Lung (tissue), 12 donors: ENCODE measurements around the gene PRSS8. TPM values are rescaled to one million over a fixed set of nuclear protein-coding genes. Genes with fewer than 3 reads are reported as not detected.
A peak's percentile ranks its signal among the peaks of the same experiment; 100 is the strongest.
"Not testable (repeated sequence)": the region's sequence is repeated elsewhere in the genome, so short reads cannot be mapped to it uniquely, and the experiment has no call there.

Source experiments
- ATAC-seq: fragments of 200-7000 bp; cut with Tn5 transposase; one replicate; pipeline ENCODE4 v1.9.1; 2020; ENCODE audit warnings: moderate number of reproducible peaks; ENCODE audit not compliant: insufficient read depth, low FRiP score
- DNase-seq, 3 donors: peaks; one replicate each; pipeline ENCODE4 v3.0.0-alpha.2; 2013 to 2017
- H3K27ac ChIP-seq, 2 donors: one replicate each; pipeline ENCODE4 v1.5.1; 2013; ENCODE audit warnings: mild to moderate bottlenecking in 2 of 2, moderate library complexity in 2 of 2, control low read depth in 1 of 2, inconsistent platforms in 1 of 2, low read depth in 1 of 2, low read length in 1 of 2
- H3K27me3 ChIP-seq, 3 donors: one replicate each; pipeline ENCODE4 v1.5.1; 2013; ENCODE audit warnings: low read length in 2 of 3; ENCODE audit not compliant: control insufficient read depth in 3 of 3, insufficient read depth in 3 of 3
- H3K36me3 ChIP-seq, 4 donors: one replicate each; pipeline ENCODE4 v1.5.1; 2013; ENCODE audit warnings: low read length in 4 of 4, mild to moderate bottlenecking in 1 of 4, moderate library complexity in 1 of 4; ENCODE audit not compliant: control insufficient read depth in 4 of 4, insufficient read depth in 4 of 4
- H3K4me1 ChIP-seq, 5 donors: one replicate each; pipeline ENCODE4 v1.5.1; 2013; ENCODE audit warnings: low read length in 5 of 5, mild to moderate bottlenecking in 2 of 5, moderate library complexity in 1 of 5; ENCODE audit not compliant: control insufficient read depth in 5 of 5, insufficient read depth in 5 of 5
- H3K4me3 ChIP-seq: one replicate; pipeline ENCODE4 v1.5.1; 2013; ENCODE audit warnings: mild to moderate bottlenecking, control low read depth, moderate library complexity
- H3K9ac ChIP-seq, 2 donors: one replicate each; pipeline ENCODE4 v1.5.1; 2013; ENCODE audit warnings: low read length in 2 of 2, control low read depth in 1 of 2; ENCODE audit not compliant: insufficient read depth in 1 of 2
- H3K9me3 ChIP-seq, 4 donors: one replicate each; pipeline ENCODE4 v1.5.1; 2013; ENCODE audit warnings: low read length in 3 of 4, mild to moderate bottlenecking in 1 of 4, moderate library complexity in 1 of 4; ENCODE audit not compliant: control insufficient read depth in 4 of 4, insufficient read depth in 3 of 4
- WGBS, 2 donors: extraction: QIAGEN DNeasy Blood & Tissue Kit; methylation state at CpG; one replicate each; pipeline ENCODE4 v1.1.7; 2013; 5-methylcytosine and 5-hydroxymethylcytosine counted together
- polyA plus RNA-seq, 2 donors: library from polyadenylated mRNA; stranded (reverse); fragments of 200-250 nt; gene quantifications; one replicate each; pipeline ENCODE4 v1.2.1, GENCODE V29; 2013
- total RNA-seq, 2 donors: library from RNA; depleted of rRNA in 1 of 2; stranded (reverse); fragments of >200 nt in 1 of 2; gene quantifications; one replicate each; pipeline ENCODE4 v1.2.1, GENCODE V29; 2014 to 2021
- TF ChIP-seq, protein P1 (sequence below): IDR thresholded peaks from 2 replicates; pipeline ENCODE4 v1.5.1; 2012; ENCODE audit warnings: mild to moderate bottlenecking; ENCODE audit errors: control extremely low read depth, extremely low read depth
- donor health status: control.
- donor health status: control.
- donor health status: Bipolar disorder and iron deficiency.
- donor health status: healthy.
- donor health status: DM: yes; HTN: yes; CAD: no.

PRSS8 gene
- total and polyA plus RNA-seq, 4 donors = 83.2 to 127 (median 89.8) TPM

DNA sequence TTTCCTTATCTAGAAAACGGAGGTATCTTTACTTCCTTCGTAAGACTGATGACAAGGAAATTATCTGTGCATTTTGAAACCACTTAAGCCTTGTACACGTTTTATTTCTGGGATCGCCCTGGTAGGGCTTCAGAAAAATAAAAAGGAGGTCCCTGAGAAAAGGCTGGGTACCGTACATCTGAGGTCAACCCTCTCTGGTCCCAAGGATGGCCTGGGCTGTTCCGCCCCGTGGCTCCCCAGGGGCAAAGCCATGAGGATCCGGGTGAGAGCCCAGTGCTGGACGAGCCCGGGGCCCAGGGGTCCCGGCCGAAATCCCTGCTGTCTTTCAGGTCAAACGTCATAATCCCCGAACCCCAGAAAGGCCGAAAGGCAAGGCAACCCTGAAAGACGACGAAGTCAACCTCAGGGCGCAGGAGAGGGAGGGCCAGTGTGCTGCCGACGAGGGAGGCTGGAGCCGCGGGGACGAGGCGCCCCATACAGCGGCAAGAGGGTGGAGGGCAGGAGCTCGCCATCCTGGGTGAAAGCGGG is 43.8 kb upstream of the PRSS8 start:
- Histone ChIP-seq H3K9me3 (no peaks in the 10 kb centered on the region), H3K36me3 (peaks cover 10 to 19% (median 15%) of the 10 kb centered on the region in 4 donors), H3K9ac (peak overlapping the region; percentile 63 to 96), H3K4me3 (peak overlapping the region; percentile 72), H3K27me3 (no peaks in the 10 kb centered on the region), H3K27ac (peak overlapping the region; percentile 90 to 95), H3K4me1 (peaks cover 8 to 34% (median 11%) of the 10 kb centered on the region in 5 donors)
- ATAC-seq (no peak), DNase-seq (no peak)
- TF ChIP-seq, protein P1, sequence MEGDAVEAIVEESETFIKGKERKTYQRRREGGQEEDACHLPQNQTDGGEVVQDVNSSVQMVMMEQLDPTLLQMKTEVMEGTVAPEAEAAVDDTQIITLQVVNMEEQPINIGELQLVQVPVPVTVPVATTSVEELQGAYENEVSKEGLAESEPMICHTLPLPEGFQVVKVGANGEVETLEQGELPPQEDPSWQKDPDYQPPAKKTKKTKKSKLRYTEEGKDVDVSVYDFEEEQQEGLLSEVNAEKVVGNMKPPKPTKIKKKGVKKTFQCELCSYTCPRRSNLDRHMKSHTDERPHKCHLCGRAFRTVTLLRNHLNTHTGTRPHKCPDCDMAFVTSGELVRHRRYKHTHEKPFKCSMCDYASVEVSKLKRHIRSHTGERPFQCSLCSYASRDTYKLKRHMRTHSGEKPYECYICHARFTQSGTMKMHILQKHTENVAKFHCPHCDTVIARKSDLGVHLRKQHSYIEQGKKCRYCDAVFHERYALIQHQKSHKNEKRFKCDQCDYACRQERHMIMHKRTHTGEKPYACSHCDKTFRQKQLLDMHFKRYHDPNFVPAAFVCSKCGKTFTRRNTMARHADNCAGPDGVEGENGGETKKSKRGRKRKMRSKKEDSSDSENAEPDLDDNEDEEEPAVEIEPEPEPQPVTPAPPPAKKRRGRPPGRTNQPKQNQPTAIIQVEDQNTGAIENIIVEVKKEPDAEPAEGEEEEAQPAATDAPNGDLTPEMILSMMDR = no peak
- WGBS, 2 donors = 2% methylated on average over 27 of the region's 27 CpGs

DNA sequence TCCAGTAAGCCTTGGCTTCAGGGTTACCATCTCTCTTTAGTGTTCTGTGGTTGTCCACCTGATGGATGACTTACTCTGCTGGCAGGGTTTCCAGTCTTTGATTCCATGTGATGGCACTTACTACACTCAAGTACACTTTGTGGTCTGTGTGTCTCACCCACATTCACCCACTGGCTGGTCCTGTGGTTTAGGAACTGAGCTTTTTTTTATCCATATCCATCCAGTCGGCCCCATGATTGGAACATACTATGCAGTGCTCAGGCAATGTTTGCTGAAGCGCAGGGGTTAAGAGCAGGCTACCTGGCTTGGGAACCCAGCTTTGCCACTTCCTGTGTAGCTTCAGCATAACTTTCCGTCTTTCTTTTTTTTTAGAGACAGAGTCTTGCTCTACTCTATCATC is 41.6 kb upstream of the PRSS8 start:
- DNase-seq (no peak), ATAC-seq (no peak)
- H3K9me3 ChIP-seq = no peaks in the 10 kb centered on the region
- 13 to 32% methylated on average over 3 of the region's 3 CpGs for WGBS, 2 donors
- no peak overlapping the region for H3K27ac ChIP-seq
- no peaks in the 10 kb centered on the region for H3K27me3 ChIP-seq
- TF ChIP-seq, protein P1 = no peak
- peaks cover 0 to 4% (median 0%) of the 10 kb centered on the region in 4 donors for H3K36me3 ChIP-seq
- no peak overlapping the region for H3K9ac ChIP-seq
- H3K4me1 ChIP-seq = peaks cover under 1 to 16% (median 1%) of the 10 kb centered on the region in 5 donors
- no peak overlapping the region for H3K4me3 ChIP-seq

DNA sequence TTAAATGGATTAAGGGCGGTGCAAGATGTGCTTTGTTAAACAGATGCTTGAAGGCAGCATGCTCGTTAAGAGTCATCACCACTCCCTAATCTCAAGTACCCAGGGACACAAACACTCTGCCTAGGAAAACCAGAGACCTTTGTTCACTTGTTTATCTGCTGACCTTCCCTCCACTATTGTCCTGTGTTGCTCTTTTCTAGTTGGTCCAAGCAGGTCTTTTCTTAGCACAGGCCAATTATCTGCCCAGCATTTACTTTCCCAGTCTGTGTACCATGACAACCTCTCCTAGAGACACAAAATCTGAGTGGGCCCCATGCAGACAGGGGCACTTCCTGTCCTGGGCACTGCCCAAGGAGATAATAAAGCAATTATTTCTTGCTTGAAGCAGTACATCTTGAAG is 34.5 kb upstream of the PRSS8 start:
- H3K4me1 ChIP-seq, H3K9me3 ChIP-seq, H3K36me3 ChIP-seq, H3K27me3 ChIP-seq, H3K4me3 ChIP-seq, ATAC-seq, H3K9ac ChIP-seq, DNase-seq, H3K27ac ChIP-seq: not testable (repeated sequence)
- WGBS, 2 donors = no CpG with 5 or more reads among the region's 2 CpGs

- Histone ChIP-seq H3K27me3 (no peaks in the 10 kb centered on the region), H3K4me1 (no peaks in the 10 kb centered on the region), H3K9ac (no peak overlapping the region), H3K27ac (no peak overlapping the region), H3K9me3 (no peaks in the 10 kb centered on the region), H3K4me3 (no peak overlapping the region), H3K36me3 (no peaks in the 10 kb centered on the region)
- DNase-seq (no peak), ATAC-seq (no peak)
- TF ChIP-seq, protein P1 = no peak
- WGBS, 2 donors = 58 to 75% methylated on average over 2 of the region's 2 CpGs
Observed at GRCh38 chr16:31168848-31169247, 33.3 kb upstream of the PRSS8 start.
